Ovary (tissue), 3 donors: Measurements from ENCODE around the gene SF3A2.

Experiments
- EP300 ChIP-seq: sonication (generic); formaldehyde crosslinking; IDR thresholded peaks from one replicate; pipeline ENCODE4 v1.6.1; 2017; ENCODE audit warnings: antibody characterized with exemption
- POLR2A ChIP-seq: fragments of 450-650 bp; IDR thresholded peaks from one replicate; pipeline ENCODE4 v1.6.1; 2017; ENCODE audit warnings: antibody characterized with exemption, mild to moderate bottlenecking, moderate library complexity
- TF ChIP-seq, protein P1 (sequence below), 3 donors: fragments of 450-650 bp in 2 of 3; fragments of 200-600 bp in 1 of 3; IDR thresholded peaks; one replicate each; pipeline versions ENCODE4 v1.5.1 to v1.8.0; 2016 to 2022; ENCODE audit warnings: antibody characterized with exemption in 3 of 3, mild to moderate bottlenecking in 1 of 3
- donor health status: DM: no; HTN: no; CAD: no.

DNA sequence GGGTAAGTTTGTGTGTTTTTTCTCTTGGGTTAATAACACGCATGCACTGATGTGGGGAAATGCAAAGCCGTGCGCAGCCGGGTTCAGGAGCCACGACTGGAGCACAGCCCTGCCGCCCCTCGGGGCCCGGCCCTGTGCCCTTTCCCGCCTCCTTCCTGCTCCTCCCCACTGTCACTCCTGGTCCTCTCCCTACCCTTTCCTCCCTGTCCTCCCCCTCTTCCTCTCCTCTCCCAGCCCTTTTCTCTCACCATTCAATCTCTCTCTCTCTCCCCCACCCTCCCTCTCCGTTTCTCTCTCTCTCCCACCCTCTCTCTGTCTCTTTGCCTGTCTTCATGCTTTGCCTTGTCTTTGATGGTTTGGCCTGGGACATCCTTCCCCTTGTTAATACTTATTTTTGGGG, 27.6 kb upstream of the SF3A2 start:
- TF ChIP-seq POLR2A = no peak
- TF ChIP-seq, protein P1, sequence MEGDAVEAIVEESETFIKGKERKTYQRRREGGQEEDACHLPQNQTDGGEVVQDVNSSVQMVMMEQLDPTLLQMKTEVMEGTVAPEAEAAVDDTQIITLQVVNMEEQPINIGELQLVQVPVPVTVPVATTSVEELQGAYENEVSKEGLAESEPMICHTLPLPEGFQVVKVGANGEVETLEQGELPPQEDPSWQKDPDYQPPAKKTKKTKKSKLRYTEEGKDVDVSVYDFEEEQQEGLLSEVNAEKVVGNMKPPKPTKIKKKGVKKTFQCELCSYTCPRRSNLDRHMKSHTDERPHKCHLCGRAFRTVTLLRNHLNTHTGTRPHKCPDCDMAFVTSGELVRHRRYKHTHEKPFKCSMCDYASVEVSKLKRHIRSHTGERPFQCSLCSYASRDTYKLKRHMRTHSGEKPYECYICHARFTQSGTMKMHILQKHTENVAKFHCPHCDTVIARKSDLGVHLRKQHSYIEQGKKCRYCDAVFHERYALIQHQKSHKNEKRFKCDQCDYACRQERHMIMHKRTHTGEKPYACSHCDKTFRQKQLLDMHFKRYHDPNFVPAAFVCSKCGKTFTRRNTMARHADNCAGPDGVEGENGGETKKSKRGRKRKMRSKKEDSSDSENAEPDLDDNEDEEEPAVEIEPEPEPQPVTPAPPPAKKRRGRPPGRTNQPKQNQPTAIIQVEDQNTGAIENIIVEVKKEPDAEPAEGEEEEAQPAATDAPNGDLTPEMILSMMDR (IDR thresholded peaks at IDR 0.05) = no peak
- TF ChIP-seq EP300 = no peak
